Lung (tissue), 12 donors: Measurements from ENCODE around the gene PACRG. TPM values are rescaled to one million over a fixed set of nuclear protein-coding genes. Genes with fewer than 3 reads are reported as not detected.

Source experiments
- ATAC-seq: fragments of 200-7000 bp; cut with Tn5 transposase; one replicate; pipeline ENCODE4 v1.9.1; 2020; ENCODE audit warnings: moderate number of reproducible peaks; ENCODE audit not compliant: insufficient read depth, low FRiP score
- DNase-seq, 3 donors: peaks; one replicate each; pipeline ENCODE4 v3.0.0-alpha.2; 2013 to 2017
- H3K27ac ChIP-seq, 2 donors: one replicate each; pipeline ENCODE4 v1.5.1; 2013; ENCODE audit warnings: mild to moderate bottlenecking in 2 of 2, moderate library complexity in 2 of 2, control low read depth in 1 of 2, inconsistent platforms in 1 of 2, low read depth in 1 of 2, low read length in 1 of 2
- H3K27me3 ChIP-seq, 3 donors: one replicate each; pipeline ENCODE4 v1.5.1; 2013; ENCODE audit warnings: low read length in 2 of 3; ENCODE audit not compliant: control insufficient read depth in 3 of 3, insufficient read depth in 3 of 3
- H3K36me3 ChIP-seq, 4 donors: one replicate each; pipeline ENCODE4 v1.5.1; 2013; ENCODE audit warnings: low read length in 4 of 4, mild to moderate bottlenecking in 1 of 4, moderate library complexity in 1 of 4; ENCODE audit not compliant: control insufficient read depth in 4 of 4, insufficient read depth in 4 of 4
- H3K4me1 ChIP-seq, 5 donors: one replicate each; pipeline ENCODE4 v1.5.1; 2013; ENCODE audit warnings: low read length in 5 of 5, mild to moderate bottlenecking in 2 of 5, moderate library complexity in 1 of 5; ENCODE audit not compliant: control insufficient read depth in 5 of 5, insufficient read depth in 5 of 5
- H3K4me3 ChIP-seq: one replicate; pipeline ENCODE4 v1.5.1; 2013; ENCODE audit warnings: mild to moderate bottlenecking, control low read depth, moderate library complexity
- H3K9ac ChIP-seq, 2 donors: one replicate each; pipeline ENCODE4 v1.5.1; 2013; ENCODE audit warnings: low read length in 2 of 2, control low read depth in 1 of 2; ENCODE audit not compliant: insufficient read depth in 1 of 2
- H3K9me3 ChIP-seq, 4 donors: one replicate each; pipeline ENCODE4 v1.5.1; 2013; ENCODE audit warnings: low read length in 3 of 4, mild to moderate bottlenecking in 1 of 4, moderate library complexity in 1 of 4; ENCODE audit not compliant: control insufficient read depth in 4 of 4, insufficient read depth in 3 of 4
- WGBS, 2 donors: extraction: QIAGEN DNeasy Blood & Tissue Kit; methylation state at CpG; one replicate each; pipeline ENCODE4 v1.1.7; 2013; 5-methylcytosine and 5-hydroxymethylcytosine counted together
- polyA plus RNA-seq, 2 donors: library from polyadenylated mRNA; stranded (reverse); fragments of 200-250 nt; gene quantifications; one replicate each; pipeline ENCODE4 v1.2.1, GENCODE V29; 2013
- total RNA-seq, 2 donors: library from RNA; depleted of rRNA in 1 of 2; stranded (reverse); fragments of >200 nt in 1 of 2; gene quantifications; one replicate each; pipeline ENCODE4 v1.2.1, GENCODE V29; 2014 to 2021
- TF ChIP-seq, protein P1 (sequence below): IDR thresholded peaks from 2 replicates; pipeline ENCODE4 v1.5.1; 2012; ENCODE audit warnings: mild to moderate bottlenecking; ENCODE audit errors: control extremely low read depth, extremely low read depth
- donor health status: control.
- donor health status: control.
- donor health status: Bipolar disorder and iron deficiency.
- donor health status: healthy.
- donor health status: DM: yes; HTN: yes; CAD: no.

PACRG gene
- total and polyA plus RNA-seq, 4 donors: 3.8 to 26.6 (median 7.4) TPM

- TF ChIP-seq, protein P1, sequence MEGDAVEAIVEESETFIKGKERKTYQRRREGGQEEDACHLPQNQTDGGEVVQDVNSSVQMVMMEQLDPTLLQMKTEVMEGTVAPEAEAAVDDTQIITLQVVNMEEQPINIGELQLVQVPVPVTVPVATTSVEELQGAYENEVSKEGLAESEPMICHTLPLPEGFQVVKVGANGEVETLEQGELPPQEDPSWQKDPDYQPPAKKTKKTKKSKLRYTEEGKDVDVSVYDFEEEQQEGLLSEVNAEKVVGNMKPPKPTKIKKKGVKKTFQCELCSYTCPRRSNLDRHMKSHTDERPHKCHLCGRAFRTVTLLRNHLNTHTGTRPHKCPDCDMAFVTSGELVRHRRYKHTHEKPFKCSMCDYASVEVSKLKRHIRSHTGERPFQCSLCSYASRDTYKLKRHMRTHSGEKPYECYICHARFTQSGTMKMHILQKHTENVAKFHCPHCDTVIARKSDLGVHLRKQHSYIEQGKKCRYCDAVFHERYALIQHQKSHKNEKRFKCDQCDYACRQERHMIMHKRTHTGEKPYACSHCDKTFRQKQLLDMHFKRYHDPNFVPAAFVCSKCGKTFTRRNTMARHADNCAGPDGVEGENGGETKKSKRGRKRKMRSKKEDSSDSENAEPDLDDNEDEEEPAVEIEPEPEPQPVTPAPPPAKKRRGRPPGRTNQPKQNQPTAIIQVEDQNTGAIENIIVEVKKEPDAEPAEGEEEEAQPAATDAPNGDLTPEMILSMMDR: no peak
- DNase-seq: no peak
- 93 to 95% methylated on average over 7 of the region's 7 CpGs for WGBS, 2 donors
- no peaks in the 10 kb centered on the region for H3K36me3 ChIP-seq
- H3K27ac ChIP-seq: no peak overlapping the region
- ATAC-seq: no peak
- no peak overlapping the region for H3K9ac ChIP-seq
- no peaks in the 10 kb centered on the region for H3K4me1 ChIP-seq
- no peaks in the 10 kb centered on the region for H3K9me3 ChIP-seq
- no peaks in the 10 kb centered on the region for H3K27me3 ChIP-seq
- no peak overlapping the region for H3K4me3 ChIP-seq
Measured at GRCh38 chr6:163078712-163079111, 350.9 kb downstream of the PACRG start.

- WGBS, 2 donors: 81 to 91% methylated on average over 5 of the region's 5 CpGs
- Histone ChIP-seq H3K9me3 (no peaks in the 10 kb centered on the region), H3K36me3 (no peaks in the 10 kb centered on the region), H3K4me3 (no peak overlapping the region), H3K27me3 (no peaks in the 10 kb centered on the region), H3K27ac (no peak overlapping the region), H3K4me1 (no peaks in the 10 kb centered on the region), H3K9ac (no peak overlapping the region)
- no peak for DNase-seq
- no peak for ATAC-seq
- TF ChIP-seq, protein P1: no peak
Measured at GRCh38 chr6:163080228-163080627, 352.5 kb downstream of the PACRG start.

DNA sequence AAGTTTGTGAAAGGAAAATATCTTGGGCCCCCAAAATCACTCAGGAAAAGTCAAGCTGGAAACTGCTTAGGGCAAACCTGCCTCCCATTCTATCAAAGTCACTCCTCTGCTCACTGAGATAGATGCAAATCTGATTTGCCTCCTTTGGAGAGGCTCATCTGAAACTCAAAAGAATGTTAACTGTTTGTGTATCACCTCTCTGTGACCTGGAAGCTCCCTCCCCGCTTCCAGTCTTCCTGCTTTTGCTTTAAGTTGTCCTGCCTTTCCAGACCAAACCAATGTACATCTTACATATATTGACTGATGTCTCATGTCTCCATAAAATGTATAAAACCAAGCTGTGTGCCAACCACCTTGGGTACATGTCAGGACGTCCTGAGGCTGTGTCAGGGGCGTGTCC lies 355.4 kb downstream of the PACRG start:
- ATAC-seq: no peak
- no peaks in the 10 kb centered on the region for H3K36me3 ChIP-seq
- H3K27ac ChIP-seq: no peak overlapping the region
- no peak for DNase-seq
- TF ChIP-seq, protein P1: no peak
- no peaks in the 10 kb centered on the region for H3K27me3 ChIP-seq
- H3K4me1 ChIP-seq: no peaks in the 10 kb centered on the region
- no peak overlapping the region for H3K4me3 ChIP-seq
- H3K9ac ChIP-seq: no peak overlapping the region
- WGBS, 2 donors: 62 to 64% methylated on average over 3 of the region's 3 CpGs
- H3K9me3 ChIP-seq: peaks cover 0 to 3% (median 0%) of the 10 kb centered on the region in 4 donors

DNA sequence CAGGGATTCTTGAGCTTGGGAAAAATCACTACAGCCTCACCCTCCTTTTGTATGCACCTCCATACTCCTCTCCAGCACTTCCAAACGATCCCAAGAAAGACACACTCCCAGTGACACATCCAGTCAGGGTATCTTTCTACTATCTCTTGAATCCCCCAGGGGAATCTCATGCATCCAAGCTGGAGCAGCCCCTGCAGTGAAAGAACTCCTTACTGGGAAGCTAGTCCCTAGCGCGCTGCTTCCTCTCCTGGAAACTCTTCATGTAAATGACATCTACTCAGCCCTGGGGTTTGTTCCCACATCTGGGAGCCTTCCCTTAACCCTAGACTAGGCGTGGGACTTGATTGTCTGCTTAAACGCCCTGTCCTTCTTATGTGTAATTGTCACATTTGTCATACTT lies 357.7 kb downstream of the PACRG start:
- no peaks in the 10 kb centered on the region for H3K36me3 ChIP-seq
- ATAC-seq (no peak), DNase-seq (no peak)
- TF ChIP-seq, protein P1: no peak
- no peaks in the 10 kb centered on the region for H3K27me3 ChIP-seq
- H3K9me3 ChIP-seq: peaks cover 0 to 3% (median 0%) of the 10 kb centered on the region in 4 donors
- WGBS, 2 donors: 71 to 78% methylated on average over 5 of the region's 5 CpGs
- H3K27ac ChIP-seq: peak overlapping the region in 1 of 2 donors; percentile 29
- H3K4me1 ChIP-seq: no peaks in the 10 kb centered on the region
- no peak overlapping the region for H3K9ac ChIP-seq
- H3K4me3 ChIP-seq: no peak overlapping the region
